Mononuclear cell (primary cell): ENCODE measurements around the gene NDUFA9. TPM values are rescaled to one million over a fixed set of nuclear protein-coding genes. Genes with fewer than 3 reads are reported as not detected.
A peak's percentile ranks its signal among the peaks of the same experiment; 100 is the strongest.

ENCODE experiments used
- H3K27me3 ChIP-seq: 2 replicates; pipeline ENCODE4 v1.6.0; 2011; ENCODE audit warnings: low read length, control low read depth; ENCODE audit not compliant: insufficient read depth
- H3K4me1 ChIP-seq: 2 replicates; pipeline ENCODE4 v1.5.1; 2011; ENCODE audit warnings: mild to moderate bottlenecking, low read length, control low read depth; ENCODE audit not compliant: insufficient read depth
- H3K4me3 ChIP-seq: 2 replicates; pipeline ENCODE4 v1.5.1; 2011; ENCODE audit warnings: mild to moderate bottlenecking, low read length, moderate library complexity
- H3K9me3 ChIP-seq: 2 replicates; pipeline ENCODE4 v1.5.1; 2011; ENCODE audit warnings: low read depth, mild to moderate bottlenecking, control low read depth, low read length
- total RNA-seq: library from RNA; depleted of rRNA; stranded (reverse); fragments of >200 nt; gene quantifications from one replicate; pipeline ENCODE4 v1.2.3, GENCODE V29; 2012

NDUFA9 gene
- total RNA-seq: 58.1 TPM

- no peaks in the 10 kb centered on the region for H3K27me3 ChIP-seq
- H3K4me3 ChIP-seq: peak within 1 kb of the TSS; percentile 72
- H3K4me1 ChIP-seq: peaks cover 21% of the 10 kb centered on the region
- H3K9me3 ChIP-seq: no peaks in the 10 kb centered on the region
Measured at GRCh38 chr12:4648501-4649357, at the start of gene NDUFA9, which contains the start of gene AKAP3. Gene NDUFA9 (plus strand): TSS chr12:4649114. CDS start chr12:4649127, 13 bp downstream. Gene AKAP3 (minus strand): TSS chr12:4649051. CDS start chr12:4638196, 10,855 bp downstream.

- H3K27me3 ChIP-seq: no peaks in the 10 kb centered on the region
- H3K4me1 ChIP-seq: peaks cover 7% of the 10 kb centered on the region
- H3K4me3 ChIP-seq: no peak overlapping the region
- no peaks in the 10 kb centered on the region for H3K9me3 ChIP-seq
Measured at GRCh38 chr12:4603421-4603820, 45.5 kb upstream of the NDUFA9 start.

GRCh38 chr12:4603946-4604345 is 45.0 kb upstream of the NDUFA9 start:
- H3K4me3 ChIP-seq: no peak overlapping the region
- no peaks in the 10 kb centered on the region for H3K27me3 ChIP-seq
- no peaks in the 10 kb centered on the region for H3K9me3 ChIP-seq
- H3K4me1 ChIP-seq: peaks cover 7% of the 10 kb centered on the region

GRCh38 chr12:4604684-4605193 is 44.2 kb upstream of the NDUFA9 start:
- Histone ChIP-seq H3K27me3 (no peaks in the 10 kb centered on the region), H3K4me3 (peak overlapping the region; percentile 85), H3K9me3 (no peaks in the 10 kb centered on the region), H3K4me1 (peaks cover 7% of the 10 kb centered on the region)

GRCh38 chr12:4607056-4607455 is 41.9 kb upstream of the NDUFA9 start:
- no peaks in the 10 kb centered on the region for H3K27me3 ChIP-seq
- H3K9me3 ChIP-seq: no peaks in the 10 kb centered on the region
- no peak overlapping the region for H3K4me3 ChIP-seq
- H3K4me1 ChIP-seq: peaks cover 7% of the 10 kb centered on the region

GRCh38 chr12:4609071-4609470 is 39.8 kb upstream of the NDUFA9 start:
- H3K4me3 ChIP-seq: no peak overlapping the region
- H3K4me1 ChIP-seq: peaks cover 7% of the 10 kb centered on the region
- H3K9me3 ChIP-seq: no peaks in the 10 kb centered on the region
- H3K27me3 ChIP-seq: no peaks in the 10 kb centered on the region

- H3K9me3 ChIP-seq: no peaks in the 10 kb centered on the region
- no peak overlapping the region for H3K4me3 ChIP-seq
- no peaks in the 10 kb centered on the region for H3K27me3 ChIP-seq
Measured at GRCh38 chr12:4610481-4610880, 38.4 kb upstream of the NDUFA9 start.

GRCh38 chr12:4615667-4616066 is 33.2 kb upstream of the NDUFA9 start:
- no peaks in the 10 kb centered on the region for H3K27me3 ChIP-seq
- no peak overlapping the region for H3K4me3 ChIP-seq
- no peaks in the 10 kb centered on the region for H3K9me3 ChIP-seq
- H3K4me1 ChIP-seq: no peaks in the 10 kb centered on the region

More at GRCh38 chr12:4610481-4610880, 38.4 kb upstream of the NDUFA9 start:
- peaks cover 7% of the 10 kb centered on the region for H3K4me1 ChIP-seq

- H3K27me3 ChIP-seq: peaks cover 2% of the 10 kb centered on the region
- no peaks in the 10 kb centered on the region for H3K9me3 ChIP-seq
- no peaks in the 10 kb centered on the region for H3K4me1 ChIP-seq
- H3K4me3 ChIP-seq: no peak overlapping the region
Measured at GRCh38 chr12:4621511-4621910, 27.4 kb upstream of the NDUFA9 start.

GRCh38 chr12:4626543-4626942 is 22.4 kb upstream of the NDUFA9 start:
- Histone ChIP-seq H3K4me1 (no peaks in the 10 kb centered on the region), H3K4me3 (no peak overlapping the region), H3K27me3 (peaks cover 5% of the 10 kb centered on the region), H3K9me3 (no peaks in the 10 kb centered on the region)

GRCh38 chr12:4628406-4628805 is 20.5 kb upstream of the NDUFA9 start:
- Histone ChIP-seq H3K4me1 (no peaks in the 10 kb centered on the region), H3K4me3 (no peak overlapping the region), H3K27me3 (peaks cover 5% of the 10 kb centered on the region), H3K9me3 (no peaks in the 10 kb centered on the region)

GRCh38 chr12:4630262-4630661 is 18.7 kb upstream of the NDUFA9 start:
- H3K4me1 ChIP-seq: no peaks in the 10 kb centered on the region
- no peak overlapping the region for H3K4me3 ChIP-seq
- H3K9me3 ChIP-seq: no peaks in the 10 kb centered on the region
- H3K27me3 ChIP-seq: peaks cover 5% of the 10 kb centered on the region

GRCh38 chr12:4643747-4644146 is 5.2 kb upstream of the NDUFA9 start:
- H3K4me3 ChIP-seq: no peak overlapping the region

GRCh38 chr12:4645023-4645422 is 3.9 kb upstream of the NDUFA9 start:
- H3K4me3 ChIP-seq: no peak overlapping the region
- H3K4me1 ChIP-seq: peaks cover 15% of the 10 kb centered on the region
- no peaks in the 10 kb centered on the region for H3K9me3 ChIP-seq
- H3K27me3 ChIP-seq: peaks cover 3% of the 10 kb centered on the region

More at GRCh38 chr12:4643747-4644146, 5.2 kb upstream of the NDUFA9 start:
- Histone ChIP-seq H3K9me3 (no peaks in the 10 kb centered on the region), H3K4me1 (peaks cover 8% of the 10 kb centered on the region), H3K27me3 (peaks cover 4% of the 10 kb centered on the region)

GRCh38 chr12:4648104-4648500 is 812 bp upstream of the NDUFA9 start:
- Histone ChIP-seq H3K4me1 (peaks cover 21% of the 10 kb centered on the region), H3K9me3 (no peaks in the 10 kb centered on the region), H3K27me3 (no peaks in the 10 kb centered on the region), H3K4me3 (peak overlapping the region; percentile 72)

GRCh38 chr12:4649358-4649661 is 396 bp downstream of the NDUFA9 start:
- Histone ChIP-seq H3K9me3 (no peaks in the 10 kb centered on the region), H3K4me3 (peak overlapping the region; percentile 72), H3K27me3 (no peaks in the 10 kb centered on the region), H3K4me1 (peaks cover 21% of the 10 kb centered on the region)
